Testis (tissue), 2 donors: ENCODE data around the gene AIG1.

Experiments used
- CTCF ChIP-seq, 3 experiments: fragments of 450-650 bp in 2 of 3; fragments of 200-600 bp in 1 of 3; sonication (generic) in 1 of 3; IDR thresholded peaks; one replicate each; pipeline ENCODE4 v1.5.1; 2016 to 2019; ENCODE audit warnings: antibody characterized with exemption in 3 of 3, mild to moderate bottlenecking in 2 of 3, moderate library complexity in 1 of 3
- POLR2A ChIP-seq: fragments of 450-650 bp; IDR thresholded peaks from one replicate; pipeline ENCODE4 v1.6.1; 2017; ENCODE audit warnings: antibody characterized with exemption, mild to moderate bottlenecking, moderate library complexity

- TF ChIP-seq CTCF (IDR thresholded peaks at IDR 0.05) (no peak), POLR2A (no peak)
These were observed 2.9 kb downstream of the AIG1 start for GRCh38 chr6:143063631-143064030.
